Fibroblast of skin of right quadriceps (primary cell): ENCODE measurements around the gene SNTG2.
"Not testable (repeated sequence)": the region's sequence is repeated elsewhere in the genome, so short reads cannot be mapped to it uniquely, and the experiment has no call there.

Source experiments
- DNase-seq: peaks from one replicate; pipeline ENCODE4 v3.0.0-alpha.2; 2013

The SNTG2 gene

GRCh38 chr2:950080-950966, at the start of gene SNTG2:
Gene SNTG2, plus strand, starts transcription at chr2:950849. Its CDS starts 148 bp downstream, at chr2:950997.
- peak; percentile 25 for DNase-seq

DNA sequence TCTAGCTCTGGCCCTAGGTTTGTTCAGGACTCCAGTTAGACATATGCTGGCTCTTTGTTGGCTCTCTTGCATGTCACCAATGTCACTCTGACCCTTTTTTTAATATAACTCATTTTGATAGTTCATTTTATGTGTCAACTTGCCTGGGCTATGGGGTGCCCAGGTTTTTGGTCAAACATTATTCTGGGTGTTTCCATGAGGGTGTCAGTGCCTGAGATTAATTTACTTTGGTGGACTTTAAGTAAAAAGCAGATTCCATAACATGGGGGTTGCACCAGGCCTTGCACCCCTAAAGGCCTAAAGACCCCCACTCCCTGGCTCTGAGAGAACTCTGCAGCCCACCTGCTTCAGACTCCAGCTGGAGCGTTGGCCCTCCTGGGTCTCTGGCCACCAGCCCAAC, 48.1 kb upstream of the SNTG2 start:
- no peak for DNase-seq

GRCh38 chr2:903223-903900, 47.3 kb upstream of the SNTG2 start:
- no peak for DNase-seq

GRCh38 chr2:904246-905024, 46.2 kb upstream of the SNTG2 start:
- no peak for DNase-seq

DNA sequence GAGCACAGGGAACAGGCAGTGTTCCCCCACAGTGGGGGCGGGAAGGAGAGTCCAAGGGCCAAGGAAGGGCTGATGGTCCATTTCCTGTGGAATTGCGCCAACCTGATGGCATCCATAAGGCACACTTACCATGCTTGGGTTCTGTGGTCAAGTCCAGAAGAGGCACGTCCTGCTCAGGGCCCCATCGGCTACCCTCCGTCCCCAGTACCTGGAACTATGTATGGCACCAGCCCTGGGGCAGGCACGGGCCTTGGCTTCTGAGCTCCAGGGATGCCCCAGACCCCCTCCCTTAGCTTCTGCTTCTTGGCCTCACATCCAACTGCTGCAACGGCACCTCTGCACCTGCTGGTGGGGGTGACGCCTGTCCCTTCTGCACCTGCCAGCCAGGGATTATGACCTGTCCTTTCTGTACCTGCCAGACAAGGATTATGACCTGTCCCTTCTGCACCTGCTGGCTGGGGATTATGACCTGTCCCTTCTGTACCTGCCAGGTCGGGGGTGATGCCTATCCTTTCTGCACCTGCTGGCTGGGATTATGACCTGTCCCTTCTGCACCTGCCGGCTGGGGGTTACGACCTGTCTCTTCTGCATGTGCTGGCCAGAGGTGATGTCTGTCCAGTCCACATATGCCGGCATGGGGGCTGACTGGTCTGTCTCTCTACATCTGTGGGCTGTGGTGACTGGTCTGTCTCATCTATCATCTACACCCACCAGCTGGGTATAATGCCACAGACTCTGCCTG, 45.4 kb upstream of the SNTG2 start:
- DNase-seq = no peak

DNA sequence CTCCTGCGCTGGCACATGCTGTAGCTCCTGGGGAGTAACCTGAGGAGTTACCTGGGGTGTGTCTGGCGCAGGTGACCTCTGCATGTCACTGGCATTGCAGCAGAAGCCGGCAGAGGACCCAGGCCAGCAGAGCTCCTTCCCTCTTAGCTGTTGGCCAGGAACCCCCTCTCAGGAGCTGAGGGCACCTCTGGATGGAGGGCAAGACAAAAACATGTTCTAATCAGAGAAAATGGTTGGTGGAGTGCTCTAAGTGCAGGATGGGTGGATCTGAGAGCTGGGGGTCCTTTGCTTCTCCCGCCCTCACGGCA, 44.9 kb upstream of the SNTG2 start:
- DNase-seq = no peak

GRCh38 chr2:907706-908105, 42.9 kb upstream of the SNTG2 start:
- DNase-seq = no peak

DNA sequence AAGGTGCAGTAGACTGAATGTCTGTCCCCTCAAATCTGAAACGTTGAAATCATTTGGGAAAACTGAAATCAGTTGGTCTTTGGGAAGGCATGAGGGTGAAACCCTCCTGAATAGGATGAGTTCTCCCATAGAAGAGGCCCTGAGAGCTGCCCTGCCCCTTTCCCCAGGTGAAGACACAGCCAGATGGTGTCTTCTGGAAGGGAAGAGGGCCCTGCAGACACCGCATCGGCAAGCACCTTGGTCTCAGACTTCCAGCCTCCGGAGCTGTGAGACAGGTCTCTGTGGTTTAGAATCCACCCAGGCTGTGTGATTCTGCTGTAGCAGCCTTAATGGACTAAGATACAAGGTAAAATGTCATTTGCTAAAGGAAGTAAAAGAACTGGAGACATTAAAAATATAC, 42.1 kb upstream of the SNTG2 start:
- no peak for DNase-seq

- DNase-seq = not testable (repeated sequence)
Measured at GRCh38 chr2:909764-910379, 40.8 kb upstream of the SNTG2 start.

- DNase-seq = no peak
Measured at GRCh38 chr2:910698-911097, 40.0 kb upstream of the SNTG2 start.

DNA sequence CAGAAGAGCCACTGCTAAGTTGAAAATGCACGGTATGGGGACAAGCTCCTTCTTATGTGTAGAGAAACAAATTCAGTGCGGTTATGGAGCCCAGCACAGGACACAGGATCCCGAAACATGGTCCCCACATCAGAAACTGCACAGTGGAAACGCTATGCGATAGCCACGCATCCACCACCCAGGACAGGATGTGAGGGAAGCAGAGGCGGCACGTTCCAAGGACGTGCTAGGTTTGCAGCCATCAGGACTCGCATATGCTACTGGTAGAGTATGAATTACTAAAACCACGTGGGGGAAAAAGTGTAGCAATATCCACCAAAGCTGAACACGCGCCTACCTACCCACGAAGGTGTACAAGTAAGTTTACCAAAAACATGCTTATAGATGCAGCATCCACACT, 34.7 kb upstream of the SNTG2 start:
- DNase-seq = no peak

GRCh38 chr2:916935-917334, 33.7 kb upstream of the SNTG2 start:
- no peak for DNase-seq

DNA sequence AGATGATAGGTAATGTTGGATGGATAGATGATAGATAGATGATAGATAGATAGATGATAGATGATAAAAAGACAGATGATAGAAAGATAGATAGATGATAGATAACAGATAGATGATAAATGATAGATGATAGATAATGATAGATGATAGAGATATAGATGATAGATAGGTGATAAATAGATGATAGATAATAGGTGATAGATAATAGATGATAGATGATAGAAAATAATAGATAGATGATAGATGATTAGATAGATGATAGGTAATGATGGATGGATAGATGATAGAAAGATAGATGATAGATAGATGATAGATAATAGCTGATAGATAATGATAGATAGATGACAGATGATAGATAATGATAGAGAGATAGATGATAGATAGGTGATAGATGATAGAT, 31.0 kb upstream of the SNTG2 start:
- no peak for DNase-seq

DNA sequence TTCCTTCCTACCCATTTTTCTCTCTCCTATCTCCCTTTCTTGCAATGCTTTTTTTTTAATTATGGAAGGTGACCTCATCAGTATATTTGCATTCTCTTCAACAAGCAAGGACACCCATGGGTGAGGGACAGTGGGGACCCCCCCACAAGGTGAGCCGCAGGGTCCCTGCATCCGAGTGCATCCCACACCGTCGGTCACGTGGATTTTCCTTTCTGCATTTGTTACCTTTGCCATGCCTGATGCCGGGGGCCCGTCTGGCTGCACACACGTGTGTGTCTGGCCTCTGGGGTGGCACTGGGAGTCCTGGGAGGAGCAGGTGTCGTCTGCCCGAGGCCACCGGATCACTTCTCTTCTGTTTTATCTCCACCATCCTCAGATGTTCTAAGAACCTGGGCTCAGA, 30.1 kb upstream of the SNTG2 start:
- DNase-seq = no peak

DNA sequence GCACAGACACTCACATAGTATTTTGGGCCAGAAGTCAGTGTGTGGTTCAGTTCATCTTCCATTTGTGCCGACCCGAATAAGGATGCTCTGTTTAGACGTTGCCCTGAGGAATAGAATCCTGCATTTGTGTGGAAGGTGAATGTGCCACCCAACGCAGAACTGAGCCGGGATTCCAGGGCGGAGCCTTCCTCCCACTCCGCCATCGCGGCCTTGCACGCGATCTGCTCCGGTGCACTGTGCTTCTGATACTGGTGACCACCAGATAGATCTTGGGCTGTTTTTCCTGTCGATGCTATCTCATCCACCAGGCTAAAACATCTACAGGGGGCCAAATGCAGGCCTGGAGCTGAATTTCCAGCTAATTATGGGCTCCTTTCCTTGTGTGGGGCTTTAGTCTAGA, 29.6 kb upstream of the SNTG2 start:
- no peak for DNase-seq

GRCh38 chr2:922185-922584, 28.5 kb upstream of the SNTG2 start:
- no peak for DNase-seq

GRCh38 chr2:923832-924601, 26.6 kb upstream of the SNTG2 start:
- no peak for DNase-seq

DNA sequence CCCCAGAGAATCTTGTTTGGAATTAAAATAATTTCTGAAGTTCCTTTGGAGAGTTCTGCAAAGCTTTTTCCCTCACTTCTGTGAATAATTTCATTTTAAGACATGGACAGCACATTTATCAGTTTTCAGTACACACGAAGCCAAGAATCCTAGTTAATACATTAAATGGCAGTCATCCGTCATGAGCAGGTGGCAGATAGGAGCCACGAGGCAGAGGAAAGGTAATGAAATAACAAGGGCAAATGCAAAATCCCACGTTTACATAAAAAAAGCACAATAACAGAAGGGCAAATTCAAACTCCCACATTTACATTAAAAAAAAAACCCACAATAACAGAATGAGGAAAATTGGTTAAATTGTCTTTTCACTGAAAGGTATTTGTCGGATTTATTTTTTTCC, 25.9 kb upstream of the SNTG2 start:
- DNase-seq = no peak

- DNase-seq = no peak
Measured at GRCh38 chr2:925309-925708, 25.3 kb upstream of the SNTG2 start.

GRCh38 chr2:925711-926110, 24.9 kb upstream of the SNTG2 start:
- no peak for DNase-seq

DNA sequence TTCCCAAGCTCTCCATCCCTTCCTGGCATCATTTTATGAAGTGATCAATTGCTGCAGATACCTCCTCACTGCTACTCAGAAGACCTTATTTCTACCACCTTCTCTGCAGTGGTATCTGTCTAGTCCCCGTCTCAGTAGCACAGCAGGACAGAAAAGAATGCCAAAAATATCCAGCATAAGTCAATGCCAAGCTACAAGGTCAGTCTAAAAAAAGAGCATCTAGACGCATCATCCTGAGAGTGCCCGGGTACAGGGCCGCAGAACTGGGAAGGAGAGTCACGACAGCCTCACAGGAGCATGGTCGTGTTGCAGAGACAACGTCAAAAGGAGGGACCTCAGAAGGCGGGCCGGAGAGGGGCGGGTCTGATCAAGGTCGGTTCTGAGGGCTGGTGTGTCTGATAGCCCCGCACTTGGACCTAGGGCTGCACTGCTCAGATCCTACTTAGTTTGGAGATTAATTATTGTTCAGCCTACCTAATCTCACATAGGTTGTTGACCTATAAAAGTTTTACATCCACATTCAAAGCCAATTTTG, 24.3 kb upstream of the SNTG2 start:
- DNase-seq = no peak

DNA sequence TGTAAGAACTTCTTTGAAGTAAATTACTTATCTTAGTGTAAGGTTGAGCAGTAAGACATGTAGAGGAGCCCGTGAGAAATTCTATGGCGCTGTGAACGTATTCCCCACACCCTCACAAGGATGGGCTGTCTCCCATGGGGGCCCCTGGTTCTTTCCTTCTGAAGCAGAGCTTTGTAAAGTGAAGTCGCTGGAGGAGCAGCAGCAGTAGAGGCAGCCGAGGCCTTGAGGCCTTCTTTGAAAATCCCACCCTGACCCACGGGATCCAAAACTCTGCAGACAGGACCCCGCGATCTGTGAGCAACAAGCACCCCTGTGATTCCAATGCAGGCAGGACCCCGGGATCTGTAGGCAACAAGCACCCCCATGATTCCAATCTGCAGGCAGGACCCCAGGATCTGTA, 23.8 kb upstream of the SNTG2 start:
- no peak for DNase-seq
